H1 (cell line): ENCODE measurements around the gene C19orf53.

Source experiments
- CHD2 ChIP-seq: IDR thresholded peaks from 2 replicates; pipeline ENCODE4 v1.6.1; 2012; ENCODE audit warnings: low read length, improper control_type of control experiment
- EZH2 ChIP-seq: fragments of 200-600 bp; sonication (generic); IDR thresholded peaks from 2 replicates; pipeline ENCODE4 v1.7.1; 2012; ENCODE audit warnings: low read depth, mild to moderate bottlenecking, moderate library complexity, low read length, inconsistent platforms; ENCODE audit not compliant: severe bottlenecking
- FOSL1 ChIP-seq: IDR thresholded peaks from 2 replicates; pipeline ENCODE4 v1.6.1; 2011; ENCODE audit warnings: mild to moderate bottlenecking, low read depth, low read length, moderate library complexity; ENCODE audit not compliant: insufficient read depth
- JUN ChIP-seq: IDR thresholded peaks from 2 replicates; pipeline ENCODE4 v1.6.1; 2011; ENCODE audit warnings: low read depth, mild to moderate bottlenecking, improper control_type of control experiment, low read length
- MAFK ChIP-seq: IDR thresholded peaks from 2 replicates; pipeline ENCODE4 v1.6.1; 2012; ENCODE audit warnings: low read depth, mild to moderate bottlenecking, improper control_type of control experiment, low read length
- POLR2A ChIP-seq, 2 experiments: IDR thresholded peaks; 1 replicate in 1 of 2; 2 replicates in 1 of 2; pipeline ENCODE4 v1.6.1; 2011; ENCODE audit warnings: low read depth in 2 of 2, low read length in 2 of 2, mild to moderate bottlenecking in 2 of 2; ENCODE audit errors: control extremely low read depth in 1 of 2
- RAD21 ChIP-seq, 2 experiments: IDR thresholded peaks in 1 of 2; conservative IDR thresholded peaks in 1 of 2; 2 replicates each; pipeline ENCODE4 v1.6.1; 2011; ENCODE audit warnings: low read depth in 2 of 2, low read length in 2 of 2, improper control_type of control experiment in 1 of 2, inconsistent platforms in 1 of 2, mild to moderate bottlenecking in 1 of 2, moderate library complexity in 1 of 2
- TF ChIP-seq, protein P1 (sequence below), 3 experiments: IDR thresholded peaks; 1 replicate in 2 of 3; 2 replicates in 1 of 3; pipeline versions ENCODE4 v1.5.1 to v1.6.1; 2011; ENCODE audit warnings: low read length in 3 of 3, mild to moderate bottlenecking in 3 of 3, inconsistent platforms in 2 of 3, low read depth in 1 of 3, moderate library complexity in 1 of 3; ENCODE audit not compliant: insufficient read depth in 1 of 3; ENCODE audit errors: control extremely low read depth in 1 of 3

DNA sequence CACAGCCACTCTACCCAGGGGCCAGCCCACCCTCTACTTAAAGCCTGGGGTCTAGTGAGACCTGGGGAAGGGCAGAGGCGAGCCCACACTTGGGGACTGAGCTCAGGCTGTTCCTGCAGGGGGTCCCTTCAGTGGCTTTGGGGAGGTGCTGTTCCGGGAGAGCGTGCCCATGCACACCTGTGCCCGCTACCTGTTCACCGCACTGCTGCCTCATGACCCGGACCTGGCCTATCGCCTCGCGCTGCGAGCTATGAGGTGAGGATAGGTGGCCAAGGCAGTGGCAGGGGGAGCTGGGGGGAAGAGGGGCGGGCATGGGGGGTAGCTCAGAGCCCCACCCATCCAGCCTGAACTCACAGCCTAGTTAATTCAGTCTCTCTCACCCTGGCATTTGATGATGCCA is 45.0 kb downstream of the C19orf53 start:
- no peak for TF ChIP-seq MAFK
- TF ChIP-seq EZH2: no peak
- TF ChIP-seq, protein P1, sequence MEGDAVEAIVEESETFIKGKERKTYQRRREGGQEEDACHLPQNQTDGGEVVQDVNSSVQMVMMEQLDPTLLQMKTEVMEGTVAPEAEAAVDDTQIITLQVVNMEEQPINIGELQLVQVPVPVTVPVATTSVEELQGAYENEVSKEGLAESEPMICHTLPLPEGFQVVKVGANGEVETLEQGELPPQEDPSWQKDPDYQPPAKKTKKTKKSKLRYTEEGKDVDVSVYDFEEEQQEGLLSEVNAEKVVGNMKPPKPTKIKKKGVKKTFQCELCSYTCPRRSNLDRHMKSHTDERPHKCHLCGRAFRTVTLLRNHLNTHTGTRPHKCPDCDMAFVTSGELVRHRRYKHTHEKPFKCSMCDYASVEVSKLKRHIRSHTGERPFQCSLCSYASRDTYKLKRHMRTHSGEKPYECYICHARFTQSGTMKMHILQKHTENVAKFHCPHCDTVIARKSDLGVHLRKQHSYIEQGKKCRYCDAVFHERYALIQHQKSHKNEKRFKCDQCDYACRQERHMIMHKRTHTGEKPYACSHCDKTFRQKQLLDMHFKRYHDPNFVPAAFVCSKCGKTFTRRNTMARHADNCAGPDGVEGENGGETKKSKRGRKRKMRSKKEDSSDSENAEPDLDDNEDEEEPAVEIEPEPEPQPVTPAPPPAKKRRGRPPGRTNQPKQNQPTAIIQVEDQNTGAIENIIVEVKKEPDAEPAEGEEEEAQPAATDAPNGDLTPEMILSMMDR (IDR thresholded peaks at IDR 0.05; ENCODE audit: control extremely low read depth in 1 of 3, insufficient read depth in 1 of 3, low read depth in 1 of 3, low read length in 3 of 3): no peak
- TF ChIP-seq RAD21 (IDR thresholded peaks at IDR 0.05 in 1 of 2, conservative IDR thresholded peaks at IDR 0.05 in 1 of 2; ENCODE audit: low read depth in 2 of 2, low read length in 2 of 2): no peak
- TF ChIP-seq CHD2: no peak
- TF ChIP-seq FOSL1: no peak
- TF ChIP-seq POLR2A (IDR thresholded peaks at IDR 0.05; ENCODE audit: control extremely low read depth in 1 of 2, low read depth in 2 of 2, low read length in 2 of 2): no peak
- TF ChIP-seq JUN: no peak
